DMS 273 (cell line): ENCODE results near the gene COL1A1.

Source experiments
- DNase-seq: peaks from one replicate; lab custom pipeline; 2025; ENCODE audit not compliant: unreplicated experiment; lab: John Stamatoyannopoulos, UW

Gene COL1A1

GRCh38 chr17:50200457-50201275, 765 bp downstream of the COL1A1 start:
- peak; percentile 93 for DNase-seq

- peak; percentile 90 for DNase-seq
These were observed 1.5 kb downstream of the COL1A1 start for GRCh38 chr17:50199803-50200456.

- no peak for DNase-seq
These were observed 2.1 kb downstream of the COL1A1 start for GRCh38 chr17:50199211-50199802.

GRCh38 chr17:50198026-50198669, 3.3 kb downstream of the COL1A1 start:
- DNase-seq = peak; percentile 87

GRCh38 chr17:50196826-50197225, 4.6 kb downstream of the COL1A1 start:
- DNase-seq = no peak

- DNase-seq = no peak
These were observed 5.4 kb downstream of the COL1A1 start for GRCh38 chr17:50196036-50196435.

GRCh38 chr17:50194934-50195865, 6.2 kb downstream of the COL1A1 start:
- DNase-seq = peak; percentile 41

- DNase-seq = no peak
These were observed 7.1 kb downstream of the COL1A1 start for GRCh38 chr17:50194140-50194933.

GRCh38 chr17:50192618-50193291, 8.7 kb downstream of the COL1A1 start:
- no peak for DNase-seq

- DNase-seq = no peak
These were observed 9.2 kb downstream of the COL1A1 start for GRCh38 chr17:50192144-50192617.

GRCh38 chr17:50191359-50192143, 9.9 kb downstream of the COL1A1 start:
- DNase-seq = no peak

GRCh38 chr17:50190603-50191358, 10.7 kb downstream of the COL1A1 start:
- DNase-seq = no peak

- DNase-seq = no peak
These were observed 11.2 kb downstream of the COL1A1 start for GRCh38 chr17:50190293-50190602.

GRCh38 chr17:50189550-50190292, 11.7 kb downstream of the COL1A1 start:
- DNase-seq = no peak

- no peak for DNase-seq
These were observed 12.4 kb downstream of the COL1A1 start for GRCh38 chr17:50188921-50189549.

GRCh38 chr17:50188531-50188920, 12.9 kb downstream of the COL1A1 start:
- no peak for DNase-seq
